Measurements from ENCODE around the gene ME1.

DNA sequence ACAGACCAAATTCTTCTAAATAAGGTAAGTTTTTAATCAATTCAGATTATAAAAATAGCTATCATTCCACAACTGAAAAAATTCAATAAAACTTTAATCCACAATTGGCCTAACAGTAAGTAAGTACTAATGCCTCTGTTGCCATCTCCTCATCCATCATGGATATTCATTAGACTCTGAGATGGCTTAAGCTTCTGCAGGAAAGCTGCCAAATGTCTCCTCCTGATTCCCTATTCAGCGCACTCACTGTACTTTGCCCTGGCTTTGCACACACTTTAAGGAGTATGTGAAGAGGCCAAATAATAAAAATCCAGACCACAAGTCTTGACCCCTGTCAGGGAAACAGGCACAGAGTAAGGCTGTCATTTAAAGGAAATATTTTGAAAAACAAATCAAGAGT, 261.3 kb downstream of the ME1 start:
- TF ChIP-seq, protein P1, sequence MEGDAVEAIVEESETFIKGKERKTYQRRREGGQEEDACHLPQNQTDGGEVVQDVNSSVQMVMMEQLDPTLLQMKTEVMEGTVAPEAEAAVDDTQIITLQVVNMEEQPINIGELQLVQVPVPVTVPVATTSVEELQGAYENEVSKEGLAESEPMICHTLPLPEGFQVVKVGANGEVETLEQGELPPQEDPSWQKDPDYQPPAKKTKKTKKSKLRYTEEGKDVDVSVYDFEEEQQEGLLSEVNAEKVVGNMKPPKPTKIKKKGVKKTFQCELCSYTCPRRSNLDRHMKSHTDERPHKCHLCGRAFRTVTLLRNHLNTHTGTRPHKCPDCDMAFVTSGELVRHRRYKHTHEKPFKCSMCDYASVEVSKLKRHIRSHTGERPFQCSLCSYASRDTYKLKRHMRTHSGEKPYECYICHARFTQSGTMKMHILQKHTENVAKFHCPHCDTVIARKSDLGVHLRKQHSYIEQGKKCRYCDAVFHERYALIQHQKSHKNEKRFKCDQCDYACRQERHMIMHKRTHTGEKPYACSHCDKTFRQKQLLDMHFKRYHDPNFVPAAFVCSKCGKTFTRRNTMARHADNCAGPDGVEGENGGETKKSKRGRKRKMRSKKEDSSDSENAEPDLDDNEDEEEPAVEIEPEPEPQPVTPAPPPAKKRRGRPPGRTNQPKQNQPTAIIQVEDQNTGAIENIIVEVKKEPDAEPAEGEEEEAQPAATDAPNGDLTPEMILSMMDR (IDR thresholded peaks at IDR 0.05; ENCODE audit: borderline replicate concordance, extremely low read depth, low read length, poor library complexity, severe bottlenecking) = no peak
- no peak for TF ChIP-seq EZH2 (IDR thresholded peaks at IDR 0.05; ENCODE audit: borderline replicate concordance, low read depth, low read length, severe bottlenecking)
